ENCODE results near the gene GRM4.

GRM4 gene

GRCh38 chr6:34082864-34083626 is 62.8 kb downstream of the GRM4 start:
- DNase-seq (ENCODE audit: low read depth): no peak

- no peak for DNase-seq (ENCODE audit: low read depth)
Measured at GRCh38 chr6:34082348-34082747, 63.5 kb downstream of the GRM4 start.

GRCh38 chr6:34080357-34080756 is 65.5 kb downstream of the GRM4 start:
- DNase-seq (ENCODE audit: low read depth): no peak

- no peak for DNase-seq (ENCODE audit: low read depth)
Measured at GRCh38 chr6:34079899-34080298, 66.0 kb downstream of the GRM4 start.

GRCh38 chr6:34075906-34076305 is 70.0 kb downstream of the GRM4 start:
- DNase-seq (ENCODE audit: low read depth): no peak

GRCh38 chr6:34074064-34074742 is 71.7 kb downstream of the GRM4 start:
- no peak for DNase-seq (ENCODE audit: low read depth)

GRCh38 chr6:34073540-34073939 is 72.3 kb downstream of the GRM4 start:
- DNase-seq (ENCODE audit: low read depth): no peak

- no peak for DNase-seq (ENCODE audit: low read depth)
Measured at GRCh38 chr6:34072727-34073126, 73.2 kb downstream of the GRM4 start.

GRCh38 chr6:34071884-34072379 is 74.0 kb downstream of the GRM4 start:
- no peak for DNase-seq (ENCODE audit: low read depth)

GRCh38 chr6:34071136-34071883 is 74.6 kb downstream of the GRM4 start:
- no peak for DNase-seq (ENCODE audit: low read depth)

GRCh38 chr6:34070315-34071135 is 75.4 kb downstream of the GRM4 start:
- no peak for DNase-seq (ENCODE audit: low read depth)

- no peak for DNase-seq (ENCODE audit: low read depth)
Measured at GRCh38 chr6:34068462-34069044, 77.3 kb downstream of the GRM4 start.

- DNase-seq (ENCODE audit: low read depth): no peak
Measured at GRCh38 chr6:34067814-34068213, 78.1 kb downstream of the GRM4 start.

- no peak for DNase-seq (ENCODE audit: low read depth)
Measured at GRCh38 chr6:34066772-34067770, 78.8 kb downstream of the GRM4 start.

- DNase-seq (ENCODE audit: low read depth): no peak
Measured at GRCh38 chr6:34066218-34066571, 79.7 kb downstream of the GRM4 start.

- DNase-seq (ENCODE audit: low read depth): no peak
Measured at GRCh38 chr6:34065466-34066217, 80.2 kb downstream of the GRM4 start.

GRCh38 chr6:34064675-34065074 is 81.2 kb downstream of the GRM4 start:
- DNase-seq (ENCODE audit: low read depth): no peak

- DNase-seq (ENCODE audit: low read depth): no peak
Measured at GRCh38 chr6:34063651-34064050, 82.2 kb downstream of the GRM4 start.

- DNase-seq (ENCODE audit: low read depth): no peak
Measured at GRCh38 chr6:34062815-34063214, 83.1 kb downstream of the GRM4 start.

GRCh38 chr6:34062156-34062555 is 83.7 kb downstream of the GRM4 start:
- no peak for DNase-seq (ENCODE audit: low read depth)

Measured in EH (cell line).